ENCODE measurements around the gene ACIN1.
A peak's percentile ranks its signal among the peaks of the same experiment; 100 is the strongest.

ACIN1 gene

DNA sequence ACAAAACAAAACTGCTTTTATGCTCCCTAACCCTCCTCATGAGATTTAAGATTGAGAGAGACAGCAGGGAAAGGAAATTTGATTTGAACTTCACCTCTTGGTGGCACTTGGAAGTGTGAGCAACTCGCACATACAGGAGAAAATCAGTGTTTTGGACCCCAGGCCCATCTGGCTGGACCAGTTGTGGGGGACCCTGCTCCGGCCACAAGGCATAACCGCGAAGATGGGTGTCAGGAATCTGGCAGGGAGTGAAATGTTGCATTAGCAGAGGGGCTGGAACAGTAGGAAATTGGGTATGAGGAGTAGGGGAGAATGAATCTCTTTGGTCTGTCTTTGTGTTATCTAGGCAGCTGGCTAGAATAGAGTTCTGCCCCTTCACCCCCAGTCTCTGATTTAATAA, 8.6 kb upstream of the ACIN1 start:
- Mint-ChIP-seq H3K36me3 (peaks cover 14% of the 10 kb centered on the region), H3K4me1 (peaks cover 7% of the 10 kb centered on the region), H3K4me3 (no peak overlapping the region), H3K27ac (no peak overlapping the region), H3K27me3 (no peaks in the 10 kb centered on the region), H3K9me3 (no peaks in the 10 kb centered on the region)
- ATAC-seq = no peak

GRCh38 chr14:23102801-23103200, 7.9 kb upstream of the ACIN1 start:
- Mint-ChIP-seq H3K36me3 (peaks cover 14% of the 10 kb centered on the region), H3K4me3 (no peak overlapping the region), H3K27me3 (no peaks in the 10 kb centered on the region), H3K27ac (no peak overlapping the region), H3K9me3 (no peaks in the 10 kb centered on the region), H3K4me1 (peaks cover 8% of the 10 kb centered on the region)
- ATAC-seq = no peak

- Mint-ChIP-seq H3K4me3 (no peak overlapping the region), H3K4me1 (peaks cover 15% of the 10 kb centered on the region), H3K27me3 (no peaks in the 10 kb centered on the region), H3K27ac (no peak overlapping the region), H3K9me3 (no peaks in the 10 kb centered on the region), H3K36me3 (peaks cover 21% of the 10 kb centered on the region)
- no peak for ATAC-seq
These were observed 7.2 kb upstream of the ACIN1 start for GRCh38 chr14:23101986-23102625.

GRCh38 chr14:23101213-23101970, 6.5 kb upstream of the ACIN1 start:
- no peak for ATAC-seq
- H3K4me3 Mint-ChIP-seq = no peak overlapping the region
- H3K27ac Mint-ChIP-seq = no peak overlapping the region
- no peaks in the 10 kb centered on the region for H3K9me3 Mint-ChIP-seq
- H3K27me3 Mint-ChIP-seq = no peaks in the 10 kb centered on the region
- H3K4me1 Mint-ChIP-seq = peaks cover 19% of the 10 kb centered on the region
- H3K36me3 Mint-ChIP-seq = peaks cover 23% of the 10 kb centered on the region

DNA sequence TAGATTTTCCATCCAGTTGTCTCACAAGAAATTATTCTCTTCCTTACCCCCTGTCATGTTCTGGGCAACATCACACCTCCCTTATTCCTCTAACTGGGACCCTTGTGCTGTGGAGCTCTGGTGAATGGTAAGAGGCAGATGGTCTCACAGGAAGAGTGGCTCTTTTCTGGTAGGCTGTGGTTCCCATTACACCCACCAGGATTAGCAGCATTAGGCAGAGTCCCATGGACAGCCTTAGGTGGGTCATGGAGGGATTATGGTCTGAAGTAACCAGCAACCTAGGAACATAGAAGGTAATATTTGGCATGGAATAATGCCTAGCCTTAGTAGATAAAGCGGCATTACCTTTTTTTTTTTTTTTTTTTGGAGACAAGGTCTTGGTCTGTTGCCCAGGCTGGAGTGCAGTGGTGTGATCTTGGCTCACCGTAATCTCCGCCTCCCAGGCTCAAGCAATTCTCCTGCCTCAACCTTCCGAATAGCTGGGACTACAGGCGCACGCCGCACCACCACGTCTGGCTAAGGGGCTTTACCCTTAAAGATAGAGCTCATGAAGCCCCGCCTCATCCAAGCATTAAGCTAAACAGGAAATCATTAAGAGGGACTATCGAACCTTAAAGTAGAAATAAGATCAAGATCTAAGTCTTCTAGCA, 4.4 kb upstream of the ACIN1 start:
- no peaks in the 10 kb centered on the region for H3K9me3 Mint-ChIP-seq
- no peak overlapping the region for H3K27ac Mint-ChIP-seq
- H3K4me1 Mint-ChIP-seq = peaks cover 17% of the 10 kb centered on the region
- no peaks in the 10 kb centered on the region for H3K27me3 Mint-ChIP-seq
- H3K4me3 Mint-ChIP-seq = no peak overlapping the region
- ATAC-seq = no peak
- H3K36me3 Mint-ChIP-seq = peaks cover 23% of the 10 kb centered on the region

- no peak overlapping the region for H3K4me3 Mint-ChIP-seq
- no peak overlapping the region for H3K27ac Mint-ChIP-seq
These were observed 2.9 kb upstream of the ACIN1 start for GRCh38 chr14:23097786-23098185.

GRCh38 chr14:23095196-23096108, 516 bp upstream of the ACIN1 start, which contains the start of gene C14orf119:
Gene C14orf119, plus strand, starts transcription at chr14:23095505. Its CDS starts 2,154 bp downstream, at chr14:23097659.
- H3K27me3 Mint-ChIP-seq = no peaks in the 10 kb centered on the region
- H3K9me3 Mint-ChIP-seq = no peaks in the 10 kb centered on the region
- H3K27ac Mint-ChIP-seq = no peak within 1 kb of the TSS
- ATAC-seq = peak; percentile 98
- no peak within 1 kb of the TSS for H3K4me3 Mint-ChIP-seq
- H3K36me3 Mint-ChIP-seq = peaks cover 31% of the 10 kb centered on the region
- peaks cover 30% of the 10 kb centered on the region for H3K4me1 Mint-ChIP-seq

More at GRCh38 chr14:23097786-23098185, 2.9 kb upstream of the ACIN1 start:
- Mint-ChIP-seq H3K4me1 (peaks cover 23% of the 10 kb centered on the region), H3K27me3 (no peaks in the 10 kb centered on the region), H3K36me3 (peaks cover 23% of the 10 kb centered on the region), H3K9me3 (no peaks in the 10 kb centered on the region)
- ATAC-seq = no peak

GRCh38 chr14:23093991-23094665, 808 bp downstream of the ACIN1 start:
- H3K27ac Mint-ChIP-seq = no peak overlapping the region
- no peaks in the 10 kb centered on the region for H3K9me3 Mint-ChIP-seq
- H3K27me3 Mint-ChIP-seq = no peaks in the 10 kb centered on the region
- H3K4me1 Mint-ChIP-seq = peaks cover 30% of the 10 kb centered on the region
- H3K4me3 Mint-ChIP-seq = no peak overlapping the region
- H3K36me3 Mint-ChIP-seq = peaks cover 32% of the 10 kb centered on the region
- no peak for ATAC-seq

GRCh38 chr14:23093526-23093925, 1.4 kb downstream of the ACIN1 start:
- ATAC-seq = no peak
- H3K27me3 Mint-ChIP-seq = no peaks in the 10 kb centered on the region
- H3K9me3 Mint-ChIP-seq = no peaks in the 10 kb centered on the region
- peaks cover 30% of the 10 kb centered on the region for H3K4me1 Mint-ChIP-seq
- peaks cover 30% of the 10 kb centered on the region for H3K36me3 Mint-ChIP-seq
- H3K27ac Mint-ChIP-seq = no peak overlapping the region
- H3K4me3 Mint-ChIP-seq = peak overlapping the region; percentile 14

- no peak overlapping the region for H3K27ac Mint-ChIP-seq
- no peak for ATAC-seq
- H3K9me3 Mint-ChIP-seq = no peaks in the 10 kb centered on the region
- no peak overlapping the region for H3K4me3 Mint-ChIP-seq
- peaks cover 30% of the 10 kb centered on the region for H3K4me1 Mint-ChIP-seq
- H3K36me3 Mint-ChIP-seq = peaks cover 33% of the 10 kb centered on the region
- no peaks in the 10 kb centered on the region for H3K27me3 Mint-ChIP-seq
These were observed 1.8 kb downstream of the ACIN1 start for GRCh38 chr14:23093104-23093503.

- no peak for ATAC-seq
- H3K9me3 Mint-ChIP-seq = no peaks in the 10 kb centered on the region
- H3K4me3 Mint-ChIP-seq = no peak overlapping the region
- peaks cover 27% of the 10 kb centered on the region for H3K4me1 Mint-ChIP-seq
- no peaks in the 10 kb centered on the region for H3K27me3 Mint-ChIP-seq
- no peak overlapping the region for H3K27ac Mint-ChIP-seq
- peaks cover 40% of the 10 kb centered on the region for H3K36me3 Mint-ChIP-seq
These were observed 3.4 kb downstream of the ACIN1 start for GRCh38 chr14:23091294-23092225.

DNA sequence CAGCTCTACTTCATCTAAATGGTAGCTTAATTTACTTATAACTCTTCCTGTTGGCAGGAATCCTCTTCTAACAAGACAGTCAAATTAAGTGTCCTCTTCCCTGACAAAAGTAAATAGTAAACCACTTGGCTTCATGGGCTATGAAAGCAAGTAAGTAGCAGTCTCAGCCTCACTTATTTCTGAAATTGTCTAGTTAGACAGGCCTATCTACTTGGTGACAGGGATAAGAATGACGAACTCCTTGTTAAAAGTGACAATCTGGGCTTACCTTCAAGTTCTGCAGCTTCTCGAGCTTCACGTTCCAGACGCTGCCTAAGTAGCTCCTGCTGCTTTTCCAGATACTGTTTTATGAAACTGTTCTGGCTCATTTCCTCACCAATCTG, 4.7 kb downstream of the ACIN1 start:
- Mint-ChIP-seq H3K4me1 (peaks cover 36% of the 10 kb centered on the region), H3K9me3 (no peaks in the 10 kb centered on the region), H3K4me3 (no peak overlapping the region), H3K36me3 (peaks cover 51% of the 10 kb centered on the region), H3K27ac (no peak overlapping the region), H3K27me3 (no peaks in the 10 kb centered on the region)
- no peak for ATAC-seq

DNA sequence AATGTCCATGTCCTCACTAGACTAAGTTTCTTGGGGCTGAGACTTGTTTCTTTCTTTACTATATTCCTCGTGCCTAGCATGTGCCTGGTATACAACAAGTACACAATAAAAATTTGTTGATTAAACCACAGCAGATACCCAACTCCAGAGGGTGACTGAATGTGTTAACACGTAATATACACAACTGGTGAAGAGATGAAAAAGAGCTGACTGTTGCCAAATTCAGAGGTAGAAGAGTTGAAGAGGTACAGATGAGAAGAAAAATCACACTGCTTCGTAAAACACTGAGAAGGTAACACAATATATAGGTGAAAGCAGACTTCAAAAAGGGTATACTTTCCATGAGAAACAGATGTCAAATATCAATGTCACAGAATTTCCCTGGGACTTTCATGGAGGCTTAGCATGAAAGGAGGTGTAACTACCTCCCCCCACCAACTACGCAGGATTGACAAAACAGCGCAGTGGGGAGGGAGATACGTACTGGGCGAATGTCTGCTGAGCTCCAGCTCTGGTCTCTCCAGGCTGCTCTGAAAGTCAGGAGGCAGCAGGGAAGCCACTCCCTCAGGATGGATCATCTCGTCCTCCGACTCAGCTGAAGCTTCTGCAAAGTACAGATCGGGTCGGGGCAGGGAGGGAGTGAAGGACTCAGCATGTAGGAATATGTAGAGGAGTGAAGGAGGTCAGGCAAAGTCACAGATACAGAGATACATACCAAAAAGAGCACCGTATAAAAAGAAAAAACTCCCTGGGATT, 5.3 kb downstream of the ACIN1 start:
- Mint-ChIP-seq H3K36me3 (peaks cover 56% of the 10 kb centered on the region), H3K4me1 (peaks cover 36% of the 10 kb centered on the region), H3K9me3 (no peaks in the 10 kb centered on the region), H3K27me3 (no peaks in the 10 kb centered on the region), H3K27ac (no peak overlapping the region), H3K4me3 (no peak overlapping the region)
- no peak for ATAC-seq

Measured in stimulated activated memory B cell treated with anti-CD40 and anti-IgM and Interleukin-4, amounts not matched to agents 10 μg/mL and 1 μg/mL and 100 μg/mL, for 72 hours (primary cell).